ENCODE data around the gene AJAP1.

DNA sequence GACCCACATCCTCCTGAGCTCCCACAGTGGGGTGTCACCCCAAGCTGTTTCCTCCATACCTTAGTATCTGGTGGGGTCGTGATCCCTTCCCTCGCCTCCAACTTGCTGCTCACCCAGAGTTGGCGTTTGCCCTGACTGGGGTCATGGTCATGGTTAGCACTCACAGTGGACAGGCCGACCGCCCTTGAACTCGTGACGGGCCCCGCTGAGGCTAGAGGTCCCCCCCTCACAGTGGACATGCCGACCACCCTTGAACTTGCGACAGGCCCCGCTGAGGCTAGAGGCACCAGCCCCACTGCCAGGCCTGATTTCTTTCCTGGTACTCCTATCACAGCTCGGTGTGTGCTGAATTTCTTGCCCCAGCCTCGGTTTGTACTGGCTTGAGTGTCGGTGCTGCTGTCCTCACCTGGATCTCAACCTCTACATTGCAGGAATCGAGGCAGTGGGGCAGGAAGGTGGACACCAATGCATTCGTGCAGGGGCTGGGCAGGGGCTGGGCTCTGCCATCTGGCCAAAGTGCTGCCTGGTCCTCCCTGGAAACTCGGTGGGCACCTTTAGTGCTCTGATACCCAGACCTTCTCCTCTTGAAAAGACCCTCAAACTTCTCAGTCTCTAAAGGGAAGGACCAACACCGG lies 37.5 kb upstream of the AJAP1 start:
- TF ChIP-seq, protein P1, sequence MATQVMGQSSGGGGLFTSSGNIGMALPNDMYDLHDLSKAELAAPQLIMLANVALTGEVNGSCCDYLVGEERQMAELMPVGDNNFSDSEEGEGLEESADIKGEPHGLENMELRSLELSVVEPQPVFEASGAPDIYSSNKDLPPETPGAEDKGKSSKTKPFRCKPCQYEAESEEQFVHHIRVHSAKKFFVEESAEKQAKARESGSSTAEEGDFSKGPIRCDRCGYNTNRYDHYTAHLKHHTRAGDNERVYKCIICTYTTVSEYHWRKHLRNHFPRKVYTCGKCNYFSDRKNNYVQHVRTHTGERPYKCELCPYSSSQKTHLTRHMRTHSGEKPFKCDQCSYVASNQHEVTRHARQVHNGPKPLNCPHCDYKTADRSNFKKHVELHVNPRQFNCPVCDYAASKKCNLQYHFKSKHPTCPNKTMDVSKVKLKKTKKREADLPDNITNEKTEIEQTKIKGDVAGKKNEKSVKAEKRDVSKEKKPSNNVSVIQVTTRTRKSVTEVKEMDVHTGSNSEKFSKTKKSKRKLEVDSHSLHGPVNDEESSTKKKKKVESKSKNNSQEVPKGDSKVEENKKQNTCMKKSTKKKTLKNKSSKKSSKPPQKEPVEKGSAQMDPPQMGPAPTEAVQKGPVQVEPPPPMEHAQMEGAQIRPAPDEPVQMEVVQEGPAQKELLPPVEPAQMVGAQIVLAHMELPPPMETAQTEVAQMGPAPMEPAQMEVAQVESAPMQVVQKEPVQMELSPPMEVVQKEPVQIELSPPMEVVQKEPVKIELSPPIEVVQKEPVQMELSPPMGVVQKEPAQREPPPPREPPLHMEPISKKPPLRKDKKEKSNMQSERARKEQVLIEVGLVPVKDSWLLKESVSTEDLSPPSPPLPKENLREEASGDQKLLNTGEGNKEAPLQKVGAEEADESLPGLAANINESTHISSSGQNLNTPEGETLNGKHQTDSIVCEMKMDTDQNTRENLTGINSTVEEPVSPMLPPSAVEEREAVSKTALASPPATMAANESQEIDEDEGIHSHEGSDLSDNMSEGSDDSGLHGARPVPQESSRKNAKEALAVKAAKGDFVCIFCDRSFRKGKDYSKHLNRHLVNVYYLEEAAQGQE (IDR thresholded peaks at IDR 0.05; ENCODE audit: low read depth), result no peak
- no peak for TF ChIP-seq EZH2 (IDR thresholded peaks at IDR 0.05)
- no peak for TF ChIP-seq POLR2A (IDR thresholded peaks at IDR 0.05; ENCODE audit: borderline replicate concordance, extremely low read depth, insufficient read depth, insufficient read length)
- TF ChIP-seq SP1 (IDR thresholded peaks at IDR 0.05; ENCODE audit: low read depth), result no peak
- no peak for TF ChIP-seq RAD21 (IDR thresholded peaks at IDR 0.05; ENCODE audit: low read depth)
- TF ChIP-seq POLR2AphosphoS5 (IDR thresholded peaks at IDR 0.05; ENCODE audit: low read depth, low read length), result no peak
- no peak for TF ChIP-seq CTCF (IDR thresholded peaks at IDR 0.05 in 2 of 3, conservative IDR thresholded peaks at IDR 0.05 in 1 of 3; ENCODE audit: borderline replicate concordance in 1 of 3, insufficient read depth in 1 of 3, low read depth in 2 of 3, low read length in 2 of 3)
- TF ChIP-seq EGR1 (IDR thresholded peaks at IDR 0.05; ENCODE audit: low read depth), result no peak
- TF ChIP-seq, protein P2, sequence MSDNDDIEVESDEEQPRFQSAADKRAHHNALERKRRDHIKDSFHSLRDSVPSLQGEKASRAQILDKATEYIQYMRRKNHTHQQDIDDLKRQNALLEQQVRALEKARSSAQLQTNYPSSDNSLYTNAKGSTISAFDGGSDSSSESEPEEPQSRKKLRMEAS (IDR thresholded peaks at IDR 0.05), result no peak
- TF ChIP-seq EZH2phosphoT487 (IDR thresholded peaks at IDR 0.05; ENCODE audit: borderline replicate concordance), result no peak
- TF ChIP-seq ATF3 (IDR thresholded peaks at IDR 0.05), result no peak

All from HCT116 (cell line).